ENCODE measurements around the gene ALDH2. TPM values are rescaled to one million over a fixed set of nuclear protein-coding genes. Genes with fewer than 3 reads are reported as not detected.

The ALDH2 gene
- total and polyA plus RNA-seq, 10 of the 15 experiments (the other 5 are each of a cell fraction or from before 2014, with no cell fraction given) = 1.4 to 16.4 (median 8.7) TPM

- no peak overlapping the region for H3K9ac ChIP-seq (ENCODE audit: control insufficient read depth, insufficient read depth, low read length)
- no peaks in the 10 kb centered on the region for H3K4me1 ChIP-seq (ENCODE audit: control insufficient read depth, insufficient read depth, low read length)
- H4K20me1 ChIP-seq (ENCODE audit: control insufficient read depth, insufficient read depth) = no peaks in the 10 kb centered on the region
- H2AFZ ChIP-seq (ENCODE audit: control insufficient read depth, low read depth, low read length) = no peak overlapping the region
- ChIA-PET SMC1A (ENCODE audit: uncharacterized antibody, unreplicated experiment) (no interaction called here), POLR2A (no interaction called here), CTCF (no interaction called here), RAD21 (ENCODE audit: unreplicated experiment) (no interaction called here)
- H3K27me3 ChIP-seq (replicated peaks in 1 of 2; ENCODE audit: control insufficient read depth in 2 of 2, insufficient read depth in 2 of 2, low read length in 1 of 2) = no peaks in the 10 kb centered on the region
- DNase-seq (ENCODE audit: low read depth, low spot score) (no peak), ATAC-seq (no peak), FAIRE-seq (no peak)
- H3K27ac ChIP-seq (ENCODE audit: control insufficient read depth, insufficient read depth) = no peak overlapping the region
- H3K9me3 ChIP-seq (replicated peaks; ENCODE audit: control insufficient read depth, insufficient read depth, low read length) = no peaks in the 10 kb centered on the region
- in situ Hi-C loops (cut with MboI) = no loop called here
- BruUV-seq (replicated peaks) = no TSS peak
- 61% methylated on average over 8 of the region's 8 CpGs for WGBS (ENCODE audit: insufficient coverage, insufficient replicate concordance, low lambda C conversion rate, missing lambda C conversion rate)
- H3K4me2 ChIP-seq (ENCODE audit: control insufficient read depth, insufficient read depth) = no peak overlapping the region
- H3K36me3 ChIP-seq (ENCODE audit: control insufficient read depth in 2 of 2, insufficient read depth in 2 of 2, low read length in 1 of 2) = no peaks in the 10 kb centered on the region
- no peak overlapping the region for H3K4me3 ChIP-seq
- intact Hi-C loops (cut with micrococcal nuclease; ENCODE audit: unreplicated experiment) = no loop called here
- no peaks in the 10 kb centered on the region for H3K79me2 ChIP-seq (ENCODE audit: control insufficient read depth, insufficient read depth, low read length)
- TF ChIP-seq TCF3 (IDR thresholded peaks at IDR 0.05; ENCODE audit: borderline replicate concordance, insufficient read depth, low read depth, low read length) (no peak), PAX5 (IDR thresholded peaks at IDR 0.05; ENCODE audit: borderline replicate concordance, low read depth, low read length) (no peak), ESRRA (IDR thresholded peaks at IDR 0.05; ENCODE audit: low read length) (no peak), GATAD2B (conservative IDR thresholded peaks at IDR 0.05; ENCODE audit: low read depth) (no peak), NR2F1 (conservative IDR thresholded peaks at IDR 0.05) (no peak), ZNF384 (IDR thresholded peaks at IDR 0.05; ENCODE audit: borderline replicate concordance, low read depth, low read length) (no peak), ZNF592 (IDR thresholded peaks at IDR 0.05) (no peak), NR2C1 (IDR thresholded peaks at IDR 0.05) (no peak), SREBF1 (IDR thresholded peaks at IDR 0.05; ENCODE audit: low read length) (no peak), KDM1A (IDR thresholded peaks at IDR 0.05; ENCODE audit: borderline replicate concordance) (no peak), RAD51 (IDR thresholded peaks at IDR 0.05) (no peak), EZH2 (IDR thresholded peaks at IDR 0.05; ENCODE audit: borderline replicate concordance, control insufficient read depth, low read depth, low read length) (no peak), USF1 (IDR thresholded peaks at IDR 0.05; ENCODE audit: borderline replicate concordance, extremely low read length, insufficient read depth, low read depth, low read length) (no peak), ZNF274 (IDR thresholded peaks at IDR 0.05; ENCODE audit: insufficient read depth, insufficient read length) (no peak), SPI1 (IDR thresholded peaks at IDR 0.05; ENCODE audit: borderline replicate concordance, insufficient read depth, low read depth, low read length) (no peak), HSF1 (IDR thresholded peaks at IDR 0.05; ENCODE audit: low read depth, low read length) (no peak), SREBF2 (IDR thresholded peaks at IDR 0.05; ENCODE audit: low read length) (no peak), POU2F2 (IDR thresholded peaks at IDR 0.05; ENCODE audit: borderline replicate concordance, low read depth, low read length) (no peak), POLR2A (IDR thresholded peaks at IDR 0.05; ENCODE audit: low read depth, low read length) (no peak)
Measured at GRCh38 chr12:111828338-111828979, 61.7 kb downstream of the ALDH2 start.

Measured in GM12878 (cell line).